Esophagus squamous epithelium (tissue), 4 donors: Measurements from ENCODE around the gene TP53TG3D.
"Not testable (repeated sequence)": the region's sequence is repeated elsewhere in the genome, so short reads cannot be mapped to it uniquely, and the experiment has no call there.

Source experiments
- CTCF ChIP-seq, 6 experiments: fragments of 450-650 bp in 4 of 6; fragments of 200-600 bp in 2 of 6; sonication (generic) in 2 of 6; IDR thresholded peaks; one replicate each; pipeline ENCODE4 v1.5.1; 2016 to 2019; ENCODE audit warnings: antibody characterized with exemption in 6 of 6, mild to moderate bottlenecking in 4 of 6, moderate library complexity in 4 of 6
- POLR2A ChIP-seq, 4 donors: fragments of 450-650 bp; IDR thresholded peaks; one replicate each; pipeline ENCODE4 v1.6.1; 2017; ENCODE audit warnings: antibody characterized with exemption in 4 of 4, mild to moderate bottlenecking in 4 of 4, moderate library complexity in 3 of 4

- not testable (repeated sequence) for TF ChIP-seq CTCF, POLR2A (IDR thresholded peaks at IDR 0.05)
These were observed 10.5 kb downstream of the TP53TG3D start for GRCh38 chr16:32263552-32263951.
